DMS53 treated with DMSO at 0.1 percent for 48 hours (cell line): Measurements from ENCODE around the gene ZDHHC14.
"Not testable (repeated sequence)": the region's sequence is repeated elsewhere in the genome, so short reads cannot be mapped to it uniquely, and the experiment has no call there.

Experiments
- DNase-seq: peaks from one replicate; lab custom pipeline; 2025; ENCODE audit not compliant: unreplicated experiment; lab: John Stamatoyannopoulos, UW

The ZDHHC14 gene

DNA sequence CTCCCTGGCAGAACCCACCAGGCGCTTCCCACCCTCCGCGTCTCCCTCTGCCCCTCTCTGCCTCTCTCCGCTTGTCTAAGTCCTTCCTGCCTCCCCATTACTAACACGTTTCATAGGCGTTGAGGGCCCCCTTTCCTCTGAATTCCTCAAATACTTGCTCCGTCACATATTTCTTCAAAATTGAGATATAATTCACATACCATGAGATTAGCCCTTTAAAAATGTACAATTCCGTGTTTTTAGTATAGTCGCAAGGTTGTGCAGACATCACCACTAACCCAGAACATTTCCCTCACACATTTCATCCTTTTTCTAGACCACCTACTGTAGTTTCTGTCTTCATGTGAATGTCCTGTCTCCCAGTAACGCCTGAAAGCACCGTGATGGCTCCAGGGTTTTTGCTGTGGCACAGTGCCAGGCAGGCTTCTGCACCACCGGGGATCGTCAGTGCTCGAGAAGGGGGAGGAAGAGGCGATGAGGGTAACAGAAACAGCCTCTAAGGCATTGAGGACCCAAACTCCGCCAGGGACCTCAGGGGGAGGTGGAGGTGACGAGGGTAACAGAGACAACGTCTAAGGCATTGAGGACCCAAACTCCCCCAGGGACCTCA lies 300.2 kb downstream of the ZDHHC14 start:
- DNase-seq: no peak

GRCh38 chr6:157682856-157683481 lies 302.0 kb downstream of the ZDHHC14 start:
- no peak for DNase-seq

DNA sequence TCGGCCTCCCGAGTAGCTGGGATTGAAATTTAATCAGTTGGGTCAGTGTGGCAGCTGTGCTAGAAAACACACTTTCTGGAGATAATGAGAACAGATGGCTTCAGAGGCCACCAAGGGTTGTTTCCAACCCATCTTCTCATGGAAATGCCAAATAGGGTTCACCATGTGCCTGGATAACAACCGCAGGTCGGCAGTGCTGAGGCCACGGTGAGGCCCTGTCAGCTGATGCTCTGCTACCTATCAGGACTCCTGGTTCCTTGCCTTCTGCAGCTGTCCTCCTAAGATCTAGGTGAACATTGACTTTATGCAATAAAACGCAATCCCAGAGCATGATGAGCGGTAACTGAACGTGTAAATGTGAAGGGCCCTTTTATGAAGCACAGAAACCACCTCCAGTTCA lies 302.7 kb downstream of the ZDHHC14 start:
- no peak for DNase-seq

- no peak for DNase-seq
Measured at GRCh38 chr6:157684620-157685299, 303.8 kb downstream of the ZDHHC14 start.

DNA sequence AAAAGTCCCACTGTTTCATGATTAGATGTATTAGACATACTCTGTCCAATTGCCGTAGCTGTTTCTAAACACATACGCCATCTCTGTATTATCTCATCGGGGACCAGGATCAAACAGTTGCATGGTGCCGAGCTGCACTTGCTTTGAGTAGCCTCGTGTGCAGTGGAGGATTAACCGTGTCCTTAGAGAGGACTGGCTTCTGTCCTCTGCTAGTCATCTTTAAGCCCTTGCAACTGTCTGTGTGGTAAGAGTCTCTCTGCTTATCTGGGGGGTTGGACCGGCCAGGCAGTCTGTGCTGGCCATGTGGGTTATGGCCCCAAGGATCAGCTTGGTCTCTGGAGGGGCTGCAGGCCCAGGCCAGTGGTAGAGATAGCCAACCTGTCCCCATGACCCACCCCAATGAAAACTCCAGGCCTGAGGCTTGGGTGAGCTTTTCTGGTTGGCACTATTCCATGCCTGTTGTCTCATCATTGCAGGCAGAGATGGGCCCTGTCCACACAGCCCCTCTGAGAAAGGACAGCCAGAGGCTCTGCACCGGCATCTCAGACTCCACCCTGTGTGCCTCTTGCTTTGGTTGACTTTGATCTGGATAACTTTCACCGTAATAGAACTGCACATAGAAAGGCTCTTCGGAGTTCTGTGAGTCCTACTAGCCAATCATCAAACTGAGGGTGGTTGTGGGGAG lies 304.7 kb downstream of the ZDHHC14 start:
- DNase-seq: no peak

- DNase-seq: no peak
Measured at GRCh38 chr6:157688275-157688959, 307.4 kb downstream of the ZDHHC14 start.

DNA sequence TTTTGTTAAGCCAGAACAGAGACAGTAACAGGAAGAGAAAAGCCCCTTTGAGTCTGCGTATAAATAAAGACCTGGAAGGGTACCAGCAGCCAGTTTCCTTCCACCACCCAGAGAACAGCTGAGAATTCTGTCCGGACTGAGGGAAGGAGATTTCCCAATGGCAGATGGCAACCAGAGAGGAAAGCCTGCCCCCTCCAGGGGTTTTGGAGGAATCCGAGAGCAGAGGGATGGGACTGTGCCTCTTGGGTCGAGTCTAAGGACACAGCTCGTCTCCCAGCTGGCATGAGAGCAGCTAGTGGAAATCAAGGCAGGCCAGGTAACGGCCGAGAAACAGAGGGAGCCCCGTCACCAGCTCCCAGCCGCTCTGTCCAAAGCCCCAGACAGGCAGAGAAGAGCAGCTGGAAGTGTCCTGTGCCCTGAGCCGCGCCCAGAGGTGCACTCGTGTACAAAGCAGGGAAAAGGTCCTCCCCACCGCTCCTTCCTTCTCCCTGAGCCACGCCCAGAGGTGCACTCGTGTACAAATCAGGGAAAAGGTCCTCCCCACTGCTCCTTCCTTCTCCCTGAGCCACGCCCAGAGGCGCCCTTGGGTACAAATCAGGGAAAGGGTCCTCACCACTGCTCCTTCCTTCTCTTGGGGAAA lies 308.1 kb downstream of the ZDHHC14 start:
- no peak for DNase-seq

- no peak for DNase-seq
Measured at GRCh38 chr6:157689875-157690274, 308.9 kb downstream of the ZDHHC14 start.

DNA sequence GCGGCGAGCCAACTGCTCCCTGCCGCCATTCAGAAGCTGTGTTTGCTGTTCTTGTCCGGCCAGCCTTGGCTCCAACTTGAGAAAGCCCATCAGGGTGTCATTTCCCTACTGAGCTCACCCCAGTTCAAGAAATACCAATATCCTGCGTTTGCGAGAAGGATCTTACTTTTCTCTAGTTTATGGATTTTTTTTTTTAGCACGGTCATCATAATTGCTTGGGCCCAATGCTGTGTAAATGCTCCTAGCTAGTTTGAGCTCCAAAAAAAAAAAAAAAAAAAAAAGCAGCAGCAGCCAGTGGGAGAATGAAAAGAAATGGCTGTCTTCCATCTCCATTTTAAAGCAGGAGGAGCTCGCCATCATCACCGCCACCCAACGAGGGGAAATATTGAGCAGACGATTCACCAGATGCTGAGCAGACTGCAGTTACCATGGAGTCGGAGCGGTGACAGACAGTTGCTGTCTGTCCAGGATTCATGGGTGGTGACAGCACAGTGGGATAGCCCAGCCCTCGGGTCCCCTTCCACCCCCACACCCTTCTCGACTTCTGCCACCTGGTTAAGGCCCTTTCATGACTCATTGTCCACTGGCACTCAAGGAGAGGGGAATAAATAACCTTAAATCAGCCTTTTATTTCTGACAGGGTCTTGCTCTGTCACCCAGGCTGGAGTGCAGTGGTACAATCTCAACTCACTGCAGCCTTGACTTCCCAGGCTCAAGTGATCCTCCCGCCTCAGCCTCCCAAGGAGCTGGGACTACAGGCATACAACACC lies 309.6 kb downstream of the ZDHHC14 start:
- DNase-seq: no peak

DNA sequence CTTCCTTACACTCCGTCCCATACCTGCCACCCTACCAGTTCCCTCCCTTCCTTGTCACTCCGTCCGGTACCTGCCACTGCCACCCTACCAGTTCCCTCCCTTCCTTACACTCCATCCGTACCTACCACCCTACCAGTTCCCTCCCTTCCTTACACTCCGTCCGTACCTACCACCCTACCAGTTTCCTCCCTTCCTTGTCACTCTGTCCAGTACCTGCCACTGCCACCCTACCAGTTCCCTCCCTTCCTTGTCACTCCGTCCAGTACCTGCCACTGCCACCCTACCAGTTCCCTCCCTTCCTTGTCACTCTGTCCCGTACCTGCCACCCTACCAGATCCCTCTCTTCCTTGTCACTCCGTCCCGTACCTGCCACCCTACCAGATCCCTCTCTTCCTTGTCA lies 310.6 kb downstream of the ZDHHC14 start:
- not testable (repeated sequence) for DNase-seq

GRCh38 chr6:157693867-157694266 lies 312.9 kb downstream of the ZDHHC14 start:
- DNase-seq: no peak

GRCh38 chr6:157695301-157696040 lies 314.5 kb downstream of the ZDHHC14 start:
- no peak for DNase-seq

DNA sequence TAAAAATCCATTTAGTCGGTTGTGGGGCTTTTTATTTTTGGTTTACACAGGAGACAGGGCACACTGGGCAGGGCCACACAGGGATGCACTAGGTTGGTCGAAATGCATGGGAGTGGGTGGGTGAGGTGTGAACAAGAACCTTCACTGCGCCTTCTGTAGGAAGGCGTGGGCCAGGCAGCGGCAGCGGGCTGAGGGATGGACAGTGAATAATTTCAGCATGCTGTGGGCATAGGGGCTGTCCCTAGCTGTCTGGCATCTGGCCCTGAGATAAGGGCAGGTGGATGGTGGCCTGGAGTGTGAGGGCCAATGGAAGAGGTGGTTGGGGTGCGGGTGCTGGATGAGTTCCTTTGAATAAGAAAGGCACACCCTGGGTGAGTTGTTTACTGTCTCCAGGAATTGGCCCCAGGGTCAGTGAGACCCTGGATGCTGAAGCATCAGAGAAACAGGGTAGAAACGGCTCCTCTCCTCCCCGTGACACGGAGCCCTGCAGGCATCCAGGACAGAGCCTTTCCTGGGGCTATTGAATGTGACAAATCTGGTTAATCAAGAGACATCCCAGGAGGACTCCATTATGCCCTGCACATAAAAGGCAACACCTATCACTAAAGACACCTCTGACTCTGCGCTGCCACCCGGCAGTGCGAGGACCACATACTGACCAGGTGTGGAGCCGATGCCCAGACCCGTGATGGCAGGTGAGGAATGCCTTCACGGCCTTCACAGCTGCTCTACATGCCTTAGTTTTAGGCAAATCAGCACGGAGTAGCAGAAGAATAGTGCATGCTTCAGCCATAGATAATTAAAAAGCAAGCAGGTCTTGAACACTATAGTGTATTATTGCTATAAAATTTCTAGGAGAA lies 319.0 kb downstream of the ZDHHC14 start:
- DNase-seq: no peak

GRCh38 chr6:157706351-157706750 lies 325.4 kb downstream of the ZDHHC14 start:
- DNase-seq: not testable (repeated sequence)

DNA sequence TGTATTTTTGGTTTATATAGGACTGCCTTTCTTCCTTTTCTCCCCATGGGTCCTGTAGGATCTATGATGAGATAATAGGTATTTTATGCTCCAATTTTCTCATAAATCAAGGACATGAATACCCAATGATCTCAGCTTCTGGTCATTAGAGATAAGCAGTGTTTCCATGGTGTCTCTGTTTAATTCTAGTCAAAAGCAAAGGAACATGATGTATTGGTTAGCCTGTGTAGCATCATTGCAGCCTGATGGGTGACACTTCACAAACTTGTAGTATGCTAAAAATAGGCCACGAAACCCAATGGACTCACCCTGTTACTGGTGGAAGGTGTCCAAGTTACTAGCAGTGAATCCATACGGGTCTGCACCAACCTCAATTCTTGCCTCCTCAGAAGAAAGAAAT lies 325.9 kb downstream of the ZDHHC14 start:
- no peak for DNase-seq

- no peak for DNase-seq
Measured at GRCh38 chr6:157707576-157707975, 326.6 kb downstream of the ZDHHC14 start.

DNA sequence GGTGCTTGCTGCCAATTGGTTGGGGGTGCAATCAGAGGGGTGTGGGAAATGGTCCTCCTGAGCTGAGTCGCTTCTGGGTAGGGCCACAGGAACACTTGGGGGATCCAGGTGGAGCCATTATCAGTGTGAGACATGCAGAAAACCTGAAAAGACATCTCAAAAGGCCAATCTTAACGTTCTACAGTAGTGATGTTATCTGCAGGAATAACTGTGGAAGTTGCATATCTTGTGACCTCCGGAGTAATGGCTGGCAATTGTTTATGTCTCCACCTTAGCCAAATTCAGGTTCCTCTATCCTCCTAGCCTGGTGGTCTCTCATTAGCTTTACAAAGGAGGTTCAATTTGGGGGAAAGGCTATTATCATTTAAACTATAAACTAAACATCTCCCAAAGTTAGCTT lies 327.2 kb downstream of the ZDHHC14 start:
- DNase-seq: no peak

- DNase-seq: no peak
Measured at GRCh38 chr6:157708933-157709332, 327.9 kb downstream of the ZDHHC14 start.
